HS-27A (cell line): Measurements from ENCODE around the gene ZNHIT2.

Experiments
- DNase-seq: peaks from one replicate; pipeline ENCODE4 v3.0.0-alpha.2; 2012; ENCODE audit warnings: low read depth, missing footprints

Gene ZNHIT2

GRCh38 chr11:65103476-65103875 lies 14.0 kb downstream of the ZNHIT2 start:
- DNase-seq = no peak

GRCh38 chr11:65102142-65103095 lies 15.1 kb downstream of the ZNHIT2 start:
- no peak for DNase-seq

GRCh38 chr11:65100674-65101350 lies 16.7 kb downstream of the ZNHIT2 start:
- DNase-seq = no peak

GRCh38 chr11:65096926-65097325 lies 20.6 kb downstream of the ZNHIT2 start:
- no peak for DNase-seq

- peak; percentile 73 for DNase-seq
These were observed 21.3 kb downstream of the ZNHIT2 start, which contains the start of gene VPS51 for GRCh38 chr11:65095974-65096806. Gene VPS51, plus strand, starts transcription at chr11:65096214. Its CDS starts 37 bp downstream, at chr11:65096251.

- no peak for DNase-seq
These were observed 22.1 kb downstream of the ZNHIT2 start for GRCh38 chr11:65095427-65095826.

DNA sequence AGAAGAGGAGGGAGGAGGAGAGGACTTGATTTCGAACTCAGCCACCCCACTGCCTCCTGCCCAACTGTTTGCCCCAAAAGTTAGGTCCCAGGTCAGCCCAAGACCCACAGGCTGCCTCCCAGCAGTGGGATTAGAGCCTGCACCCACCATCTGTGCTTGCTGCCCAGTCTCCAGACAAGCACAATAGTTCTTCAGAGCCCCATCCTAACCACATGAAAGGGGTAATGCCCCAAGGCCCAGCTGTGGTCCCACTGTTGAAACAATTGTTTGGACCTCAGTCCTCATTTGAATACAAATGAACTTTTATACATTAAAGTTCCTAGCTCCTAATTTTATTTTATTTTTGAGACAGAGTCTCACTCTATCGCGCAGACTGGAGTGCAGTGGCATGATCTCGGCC lies 26.9 kb downstream of the ZNHIT2 start:
- no peak for DNase-seq

GRCh38 chr11:65089621-65090020 lies 27.9 kb downstream of the ZNHIT2 start:
- no peak for DNase-seq

DNA sequence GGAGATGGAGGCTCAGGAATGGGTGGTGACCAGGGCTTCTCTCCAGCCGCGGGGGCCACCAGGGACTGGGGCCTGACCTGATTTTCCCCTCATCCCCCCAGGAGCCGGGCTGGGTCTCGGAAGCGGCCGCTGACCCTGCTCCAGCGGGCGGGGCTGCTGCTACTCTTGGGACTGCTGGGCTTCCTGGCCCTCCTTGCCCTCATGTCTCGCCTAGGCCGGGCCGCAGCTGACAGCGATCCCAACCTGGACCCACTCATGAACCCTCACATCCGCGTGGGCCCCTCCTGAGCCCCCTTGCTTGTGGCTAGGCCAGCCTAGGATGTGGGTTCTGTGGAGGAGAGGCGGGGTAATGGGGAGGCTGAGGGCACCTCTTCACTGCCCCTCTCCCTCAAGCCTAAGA lies 29.7 kb downstream of the ZNHIT2 start:
- no peak for DNase-seq

GRCh38 chr11:65087216-65087615 lies 30.3 kb downstream of the ZNHIT2 start:
- no peak for DNase-seq

GRCh38 chr11:65086809-65087208 lies 30.7 kb downstream of the ZNHIT2 start:
- DNase-seq = no peak

DNA sequence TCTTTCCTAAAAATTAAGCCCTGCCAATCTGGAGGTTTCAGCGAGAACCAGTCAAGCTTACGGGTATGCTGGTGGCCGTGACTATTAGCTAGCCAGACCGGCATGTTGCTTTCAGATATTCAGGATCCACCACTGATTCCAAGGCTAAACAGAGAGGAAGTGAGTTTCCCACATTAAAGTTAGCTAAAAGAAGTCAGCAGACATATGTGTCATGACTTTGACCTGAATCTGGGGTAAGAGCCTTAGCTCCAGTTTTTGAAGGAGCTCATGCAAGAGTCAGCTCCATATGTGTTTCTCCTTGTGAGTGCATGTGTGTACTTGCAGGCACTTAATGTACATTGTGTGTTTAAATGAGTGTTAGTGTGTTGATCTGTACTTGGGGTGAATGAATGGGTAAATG lies 32.1 kb downstream of the ZNHIT2 start:
- no peak for DNase-seq

DNA sequence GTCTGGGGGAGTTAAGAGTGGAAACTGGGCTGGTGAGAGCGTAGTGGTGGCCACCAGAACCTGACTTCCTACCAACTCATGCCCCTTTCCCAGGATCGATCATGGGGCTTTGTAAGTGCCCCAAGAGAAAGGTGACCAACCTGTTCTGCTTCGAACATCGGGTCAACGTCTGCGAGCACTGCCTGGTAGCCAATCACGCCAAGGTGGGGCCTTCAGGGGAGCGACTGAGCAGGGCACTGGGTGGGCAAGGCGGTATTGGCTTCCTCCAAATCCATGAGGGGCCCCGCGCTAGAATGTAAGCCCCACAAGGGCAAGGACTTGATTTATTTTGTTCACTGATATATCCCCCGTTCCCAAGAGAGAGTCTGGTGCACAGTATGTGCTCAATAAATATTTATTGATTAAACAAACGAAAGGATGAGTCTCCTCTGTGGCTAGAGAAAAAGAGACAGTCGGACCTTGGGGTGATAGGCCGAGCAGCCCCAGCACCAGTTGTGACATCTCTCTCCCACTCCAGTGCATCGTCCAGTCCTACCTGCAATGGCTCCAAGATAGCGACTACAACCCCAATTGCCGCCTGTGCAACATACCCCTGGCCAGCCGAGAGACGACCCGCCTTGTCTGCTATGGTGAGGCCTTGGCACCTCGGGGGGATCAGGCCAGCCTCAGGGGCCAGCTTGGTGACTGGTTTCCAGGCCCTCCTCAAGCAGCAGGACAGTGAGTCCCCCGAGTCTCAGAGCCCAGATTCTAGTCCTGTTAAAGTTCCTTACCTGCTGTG lies 32.7 kb downstream of the ZNHIT2 start:
- DNase-seq = no peak

DNA sequence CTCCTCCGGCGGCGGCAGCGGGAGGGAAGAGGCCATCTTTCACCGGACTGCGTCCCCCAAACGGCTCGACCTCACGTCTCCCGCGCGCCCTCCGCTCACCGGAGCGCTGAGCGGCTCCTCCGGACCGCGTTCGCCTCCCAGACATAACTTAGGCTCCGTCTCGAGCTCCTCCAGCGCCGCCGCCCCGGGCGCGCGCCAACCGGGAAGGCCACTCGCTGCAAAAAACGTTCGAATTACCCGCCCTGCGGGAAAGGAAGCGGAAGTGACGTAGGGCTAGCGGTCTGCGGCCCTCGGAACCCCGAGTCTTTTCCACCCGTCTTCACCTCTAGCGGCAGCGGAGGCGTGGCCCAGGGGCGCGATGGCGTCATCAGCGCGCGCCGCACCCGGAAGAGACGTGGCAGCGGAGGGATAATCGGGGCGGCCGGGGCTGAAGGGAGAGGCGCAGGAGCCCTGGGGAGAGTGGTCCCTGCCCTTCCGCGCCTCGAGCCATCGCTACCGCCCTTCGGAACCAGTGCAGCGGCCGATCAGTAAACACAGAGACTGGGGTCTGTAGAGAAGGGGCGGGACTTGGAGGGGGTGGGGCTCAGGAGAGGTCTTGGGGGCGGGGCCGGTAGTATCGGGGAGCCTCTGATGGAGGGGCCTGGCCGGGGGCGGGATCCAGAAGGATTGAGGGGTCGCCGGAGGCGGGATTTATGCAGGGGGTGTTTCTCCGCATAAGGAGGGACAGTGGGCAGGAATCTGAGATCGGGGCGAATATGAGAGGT lies 33.5 kb downstream of the ZNHIT2 start, which contains the start of the genes CDCA5 and ZFPL1:
Gene CDCA5, minus strand, starts transcription at position 207 of the 764 bp plus-strand sequence. Its CDS starts 62 bp downstream, at position 145.
Gene ZFPL1, plus strand, starts transcription at position 389 of the 764 bp plus-strand sequence. CDS start 477 bp downstream, outside the sequence.
- peak; percentile 87 for DNase-seq

- no peak for DNase-seq
These were observed 34.2 kb downstream of the ZNHIT2 start for GRCh38 chr11:65083134-65083833.

DNA sequence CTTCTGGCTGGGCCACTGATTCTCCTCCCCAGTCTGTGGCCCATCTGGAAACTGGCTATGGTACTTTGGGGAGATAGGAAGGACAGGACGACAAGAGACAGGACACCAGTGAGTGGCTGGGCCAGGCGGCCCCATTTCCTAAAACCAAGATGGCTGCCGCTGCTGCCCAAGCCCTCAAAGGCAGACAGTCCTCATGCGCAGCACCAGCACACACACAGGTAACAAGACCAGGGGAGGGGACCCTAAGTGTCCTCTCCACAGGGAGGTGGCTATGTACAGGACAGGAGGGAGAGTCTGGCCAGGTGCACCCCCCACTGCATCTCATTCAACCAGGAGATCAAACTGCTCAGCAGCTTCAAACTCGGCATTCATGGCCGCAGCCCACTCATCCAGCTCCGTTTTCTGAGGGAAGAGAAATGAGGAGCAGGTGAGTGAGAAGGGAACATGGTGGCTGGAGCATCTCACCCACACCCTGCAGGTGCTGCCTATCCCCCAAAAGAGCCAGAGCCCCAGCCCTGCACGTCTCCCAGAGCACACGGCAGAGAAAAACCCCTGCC lies 38.6 kb downstream of the ZNHIT2 start:
- no peak for DNase-seq

DNA sequence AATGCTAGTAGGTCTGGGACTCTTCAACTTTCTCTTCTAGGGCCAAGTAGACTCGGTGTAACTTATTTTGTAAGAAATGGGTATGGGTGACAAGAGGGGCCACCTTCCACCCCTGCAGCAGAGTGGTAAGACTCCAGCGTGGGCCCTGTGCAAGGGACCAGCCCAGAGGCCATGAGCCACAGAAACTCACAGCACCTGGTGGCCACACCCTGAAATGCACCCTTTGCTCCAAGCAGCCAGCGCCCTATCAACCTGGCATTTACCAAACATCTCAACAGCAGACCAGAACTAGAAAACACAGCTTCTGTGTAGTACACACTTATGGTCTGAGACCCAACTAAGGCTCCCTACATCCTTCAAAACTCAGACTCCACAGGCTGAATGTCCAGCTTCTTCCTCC lies 39.4 kb downstream of the ZNHIT2 start:
- no peak for DNase-seq

- DNase-seq = no peak
These were observed 40.0 kb downstream of the ZNHIT2 start for GRCh38 chr11:65077451-65077850.

- DNase-seq = no peak
These were observed 44.9 kb downstream of the ZNHIT2 start for GRCh38 chr11:65072631-65072966.
